Activated CD4-positive, alpha-beta T cell treated with anti-CD3 and anti-CD28 coated beads for 48 hours (primary cell): ENCODE results near the gene FRMD3.
A peak's percentile ranks its signal among the peaks of the same experiment; 100 is the strongest.

Experiments
- DNase-seq: peaks from one replicate; pipeline ENCODE4 v3.0.0-alpha.2; 2020

Gene FRMD3

DNA sequence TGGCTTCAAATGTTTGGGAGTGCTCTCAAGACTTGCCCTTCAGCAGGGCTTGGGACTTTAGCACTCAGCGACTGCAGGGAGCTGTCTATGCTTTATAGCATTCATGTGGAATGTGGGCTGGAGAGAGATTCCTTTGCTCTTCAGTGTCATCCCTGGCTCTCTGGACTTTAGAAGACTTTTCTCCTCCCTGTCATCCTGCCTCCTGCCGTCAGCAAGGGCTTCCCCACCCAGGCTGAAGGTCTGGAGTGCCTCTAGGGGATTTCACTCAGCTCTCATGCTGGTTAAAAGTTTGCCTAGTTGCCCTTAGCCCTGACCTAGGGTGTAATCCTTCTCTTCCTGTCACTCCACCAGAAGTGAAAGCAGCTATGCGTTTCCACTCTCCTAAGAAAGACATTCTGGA is 210.9 kb downstream of the FRMD3 start:
- DNase-seq, result no peak

DNA sequence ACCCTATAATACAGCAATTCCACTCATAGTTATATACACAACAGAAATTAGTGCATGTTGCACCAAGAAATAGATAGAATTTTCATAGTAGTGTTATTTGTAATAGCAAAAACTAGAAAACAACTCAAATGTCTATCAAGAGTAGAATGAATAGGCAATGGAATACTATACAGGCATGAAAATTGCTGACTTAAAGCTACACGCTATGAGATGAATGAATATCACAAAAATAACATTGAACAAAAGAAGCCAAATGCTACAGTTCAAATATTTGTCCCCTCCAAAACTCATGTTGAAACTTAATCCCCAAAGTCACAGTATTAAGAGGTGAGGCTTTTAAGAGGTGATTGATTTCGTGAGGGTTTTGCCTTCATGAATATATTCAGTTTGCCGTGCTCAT is 215.1 kb downstream of the FRMD3 start:
- DNase-seq, result no peak

DNA sequence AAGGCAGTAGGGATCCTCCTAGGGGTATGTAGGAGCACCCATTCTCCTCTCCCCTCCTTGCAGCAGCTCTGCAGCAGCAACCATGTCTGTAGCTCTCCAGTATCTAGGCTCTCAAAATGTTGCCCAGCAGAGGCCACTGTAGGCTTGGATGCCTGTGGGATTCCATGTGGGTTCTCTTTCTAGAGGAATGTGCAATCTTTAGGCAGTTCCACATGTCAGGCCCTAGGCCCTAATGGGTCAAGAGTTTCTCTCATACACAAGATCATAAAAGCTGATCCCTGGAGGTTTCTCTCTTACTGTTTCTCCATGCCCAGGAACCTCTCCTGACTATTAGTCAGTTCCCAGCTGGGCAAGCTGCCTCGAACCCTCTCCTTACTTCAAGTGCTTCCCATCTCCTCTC is 215.8 kb downstream of the FRMD3 start:
- no peak for DNase-seq

DNA sequence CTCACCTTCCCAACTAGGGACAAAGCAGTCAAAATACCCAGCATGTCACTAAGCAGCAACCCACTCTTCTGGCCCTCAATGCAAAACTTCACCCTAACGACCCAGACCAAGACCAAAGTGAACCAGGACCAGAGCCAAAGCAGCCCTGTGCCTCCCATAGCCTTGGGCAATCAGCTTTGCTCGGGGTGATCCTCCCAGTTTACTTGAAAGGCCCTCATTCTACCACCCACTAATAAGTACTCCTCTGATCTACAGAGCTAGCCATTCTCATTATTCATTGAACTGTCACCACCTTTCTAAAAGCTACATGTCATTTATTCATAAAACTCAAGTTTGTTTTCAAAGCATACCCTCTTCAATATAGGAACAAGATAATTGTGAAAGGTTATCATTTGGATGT is 221.0 kb downstream of the FRMD3 start:
- DNase-seq, result no peak

DNA sequence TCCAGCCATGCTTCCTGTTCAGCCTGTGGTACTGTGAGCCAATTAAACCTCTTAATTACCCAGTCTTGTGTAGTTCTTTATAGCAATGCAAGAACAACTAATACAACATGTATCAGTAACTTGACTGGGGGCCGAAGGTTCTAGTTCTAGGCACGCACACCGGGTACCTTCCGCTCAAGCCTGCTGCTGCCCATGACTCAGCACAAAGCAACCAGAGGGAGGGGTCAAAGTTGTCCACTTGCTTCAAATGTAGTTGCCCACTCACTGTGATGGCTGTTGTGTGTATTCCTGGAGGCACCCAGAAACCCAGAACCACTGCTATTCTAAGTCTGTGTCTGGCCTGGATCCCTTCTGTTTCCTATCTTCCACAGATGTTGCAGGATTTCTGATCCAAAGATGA is 222.6 kb downstream of the FRMD3 start:
- DNase-seq, result no peak

DNA sequence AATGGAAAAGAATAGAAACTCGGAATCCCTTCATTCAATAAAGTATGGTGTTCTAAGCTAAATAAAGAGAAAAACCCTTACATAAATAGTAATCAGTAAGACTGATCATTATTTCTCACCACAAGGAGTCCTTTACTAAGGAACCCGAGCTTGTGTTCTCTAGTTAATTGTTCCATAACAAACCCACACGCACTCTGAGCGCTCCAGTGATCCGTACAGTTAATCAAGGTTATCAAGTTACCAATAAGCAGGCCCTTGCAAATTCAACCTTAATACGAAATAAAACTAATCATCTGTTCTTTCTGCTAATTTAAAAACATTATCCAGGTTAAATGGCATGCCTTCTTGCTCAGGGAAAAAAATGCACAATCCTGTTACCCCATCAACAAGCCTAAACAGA is 224.4 kb downstream of the FRMD3 start:
- no peak for DNase-seq

DNA sequence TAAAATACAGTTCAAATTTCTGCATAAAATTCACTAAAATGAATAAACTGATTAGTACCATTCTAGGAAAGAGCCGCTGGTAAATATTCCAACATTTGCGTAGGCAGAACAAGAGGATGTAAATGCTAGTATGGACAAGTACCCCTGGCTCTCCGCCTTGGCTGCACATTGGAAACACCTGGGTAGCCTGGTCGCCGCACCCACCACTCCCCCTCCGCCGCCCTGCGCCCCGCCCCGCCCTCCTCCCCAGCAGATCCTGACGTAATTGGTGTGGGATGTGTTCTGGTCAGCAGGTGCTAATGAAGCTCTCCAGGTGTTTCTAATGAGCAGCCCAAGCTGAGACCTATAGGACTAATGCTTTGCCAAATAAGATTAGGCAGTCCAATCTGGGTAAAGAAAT is 225.7 kb downstream of the FRMD3 start:
- DNase-seq, result no peak

DNA sequence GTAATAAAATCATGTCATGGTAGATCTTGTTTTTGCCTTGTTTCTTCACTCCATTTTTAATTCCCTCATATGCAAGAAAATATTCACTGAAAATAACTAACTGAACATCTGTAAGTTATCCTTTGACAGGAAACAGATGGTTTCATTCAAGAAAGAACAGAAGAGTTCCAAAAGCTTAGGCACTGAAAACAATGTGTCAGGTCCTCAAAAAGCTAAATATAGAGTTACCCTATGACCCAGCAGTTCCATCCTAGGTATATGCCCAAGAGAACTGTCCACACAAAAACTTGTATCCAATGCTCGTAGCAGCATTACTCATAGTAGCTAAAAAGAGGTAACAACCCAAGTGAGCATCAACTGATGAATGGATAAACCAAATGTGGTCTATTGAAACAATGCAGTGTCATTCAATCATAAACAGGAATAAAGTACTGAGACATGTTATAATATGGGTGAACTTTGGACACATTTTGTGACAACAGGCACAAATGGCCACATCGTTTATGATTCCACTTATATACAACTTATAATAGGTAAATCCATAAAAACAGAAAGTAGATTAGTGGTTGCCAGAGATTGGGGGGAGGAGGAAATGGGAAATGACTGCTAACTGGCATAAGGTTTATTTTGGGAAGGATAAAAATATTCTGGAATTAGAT is 231.0 kb downstream of the FRMD3 start:
- DNase-seq, result no peak

DNA sequence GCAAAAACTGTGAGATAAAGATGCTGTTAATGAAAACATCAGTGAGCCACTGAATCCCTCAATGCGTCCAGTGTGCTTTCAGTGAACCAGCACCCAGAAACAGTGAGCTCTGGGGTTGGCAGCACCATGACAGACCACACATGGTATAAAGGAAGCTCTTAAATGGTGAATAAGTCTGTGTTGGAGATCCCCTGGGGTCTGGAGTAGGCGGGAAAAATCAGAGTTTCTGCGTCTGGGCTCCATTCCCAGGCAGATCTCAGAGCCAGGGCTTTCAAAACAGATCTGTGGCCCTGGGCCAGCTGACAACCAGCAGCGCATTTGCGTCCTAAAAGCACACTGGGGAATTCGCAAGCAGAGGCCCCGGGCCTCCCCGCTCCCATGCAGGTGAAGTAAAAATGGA is 233.5 kb downstream of the FRMD3 start:
- DNase-seq, result no peak

DNA sequence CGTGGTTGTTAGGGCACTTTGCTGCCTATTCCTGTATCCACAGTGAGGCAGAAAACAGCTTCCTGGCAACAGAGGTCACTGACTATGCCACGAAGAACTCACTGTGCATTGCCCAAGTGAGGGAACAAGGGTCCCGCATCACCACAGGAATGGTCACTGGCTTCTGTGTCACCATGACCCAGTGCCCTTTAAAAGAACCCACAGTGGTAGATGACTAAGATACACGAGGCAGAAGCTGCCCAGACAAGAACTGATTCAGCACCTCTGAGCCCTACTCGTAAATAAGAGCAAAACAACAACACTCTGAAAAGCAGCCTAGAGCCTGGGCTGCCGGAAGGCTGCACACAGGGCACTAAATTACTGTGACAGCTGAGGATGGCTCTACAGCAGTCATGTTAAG is 238.6 kb downstream of the FRMD3 start:
- DNase-seq, result no peak

DNA sequence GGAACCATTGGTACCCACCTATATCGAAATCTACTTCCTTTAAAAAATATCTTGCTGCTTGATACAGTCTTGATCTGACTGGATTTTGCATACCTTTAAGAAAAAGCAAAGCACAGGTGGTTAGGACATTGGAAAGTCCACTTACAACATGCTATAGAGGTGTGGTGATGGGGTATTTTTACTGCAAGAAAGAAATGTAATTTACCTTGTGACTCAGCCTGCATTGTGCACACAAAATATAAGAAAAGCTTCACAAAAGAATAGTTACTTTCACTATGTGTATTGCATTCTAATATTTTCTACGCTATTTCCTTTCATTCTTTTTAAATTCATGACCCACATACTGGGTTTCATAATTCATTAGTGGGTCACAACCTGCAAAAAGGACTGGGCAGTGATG is 239.1 kb downstream of the FRMD3 start:
- no peak for DNase-seq

DNA sequence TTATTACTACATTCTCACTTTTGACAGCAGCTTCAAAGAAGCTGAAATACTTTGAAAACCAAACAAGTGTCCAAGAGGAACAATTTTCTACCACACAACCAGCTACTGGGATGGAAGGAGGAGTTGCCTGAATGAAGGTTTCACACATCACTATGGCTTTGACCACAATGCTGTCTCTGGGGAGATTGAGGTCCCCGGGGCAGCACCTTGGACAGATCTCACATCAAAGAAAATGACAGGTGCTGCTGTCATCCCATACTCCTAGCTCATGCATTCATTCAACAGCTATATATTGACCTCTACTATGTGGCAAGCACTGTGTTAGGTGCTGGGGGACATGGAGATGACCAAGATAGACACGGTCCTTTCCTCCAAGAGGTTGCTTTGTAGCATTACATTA is 242.1 kb downstream of the FRMD3 start:
- DNase-seq, result peak; percentile 5

DNA sequence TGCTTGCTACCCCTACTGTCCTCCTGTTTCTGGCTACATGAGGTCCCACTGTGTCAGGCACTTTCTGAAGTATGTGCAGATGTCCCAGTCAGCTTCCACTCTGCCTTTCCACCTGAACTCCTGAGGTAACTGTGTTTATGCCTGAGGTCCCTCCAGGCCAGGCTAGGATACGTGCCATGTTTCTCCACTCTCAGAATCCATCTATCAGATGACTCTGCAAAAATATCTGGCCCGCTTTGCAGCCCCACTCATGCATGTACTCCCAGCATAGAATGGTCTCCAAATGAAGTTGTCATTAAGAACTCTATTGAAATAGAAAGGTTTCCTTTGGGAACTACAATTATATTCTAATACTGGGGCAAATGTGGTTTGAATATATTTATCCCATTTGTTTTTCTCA is 243.4 kb downstream of the FRMD3 start:
- DNase-seq, result no peak

DNA sequence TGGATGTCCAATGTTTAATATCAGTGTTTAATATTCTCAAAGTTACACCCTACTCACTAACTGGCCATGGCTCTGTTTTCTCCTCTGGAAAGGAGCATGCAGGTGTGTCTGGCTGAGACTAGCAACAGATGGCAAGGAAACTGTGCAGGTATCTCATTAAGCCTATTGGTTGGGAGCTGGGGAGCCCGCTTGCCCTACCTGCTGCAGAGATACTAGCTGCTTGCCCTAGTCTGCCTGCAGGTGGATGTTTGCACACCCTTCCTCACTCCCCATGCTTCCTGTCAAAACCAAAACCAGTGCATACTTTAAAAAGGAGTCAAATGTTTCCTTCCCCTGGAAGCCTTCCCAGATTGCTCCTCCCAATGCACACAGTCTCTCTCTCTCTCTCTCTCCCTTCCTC is 247.0 kb downstream of the FRMD3 start:
- DNase-seq, result no peak

DNA sequence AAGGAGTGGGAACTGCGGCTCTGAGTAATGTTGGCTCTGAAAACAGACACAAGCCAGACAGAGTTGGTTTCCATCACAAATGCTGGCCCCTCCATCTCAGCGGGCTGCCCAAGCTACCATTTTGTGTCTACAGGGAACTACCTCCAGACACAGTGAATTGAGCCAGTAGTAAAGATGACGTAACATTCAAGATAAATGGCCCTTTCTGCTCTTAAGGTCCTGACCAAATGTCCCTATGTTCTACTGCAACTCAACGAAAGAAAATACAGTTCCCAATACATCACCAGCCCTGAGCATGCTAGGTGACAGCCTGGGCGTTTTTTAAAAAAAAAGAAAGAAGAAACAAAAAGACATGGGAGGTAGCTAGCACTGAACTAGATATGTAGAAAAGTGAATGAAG is 247.5 kb downstream of the FRMD3 start:
- no peak for DNase-seq

DNA sequence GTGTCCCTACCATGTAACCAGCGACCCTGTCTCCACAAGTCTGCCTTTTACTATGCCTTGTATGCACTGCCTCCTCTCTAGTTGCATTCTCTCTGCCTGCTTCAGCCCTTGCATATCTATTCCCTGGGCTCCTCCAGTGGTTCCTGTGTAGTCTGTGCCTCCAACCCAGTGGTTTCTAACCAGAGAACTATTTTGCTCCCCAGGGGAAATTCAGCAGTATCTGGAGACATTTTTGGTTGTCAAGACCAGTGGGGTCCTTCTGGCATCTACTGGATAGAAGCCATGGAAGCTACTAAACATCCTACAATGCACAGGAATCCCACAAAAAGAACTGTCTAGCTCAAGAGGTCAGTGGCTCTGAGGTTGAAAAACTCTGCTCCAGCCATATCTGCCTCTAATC is 251.2 kb downstream of the FRMD3 start:
- no peak for DNase-seq

DNA sequence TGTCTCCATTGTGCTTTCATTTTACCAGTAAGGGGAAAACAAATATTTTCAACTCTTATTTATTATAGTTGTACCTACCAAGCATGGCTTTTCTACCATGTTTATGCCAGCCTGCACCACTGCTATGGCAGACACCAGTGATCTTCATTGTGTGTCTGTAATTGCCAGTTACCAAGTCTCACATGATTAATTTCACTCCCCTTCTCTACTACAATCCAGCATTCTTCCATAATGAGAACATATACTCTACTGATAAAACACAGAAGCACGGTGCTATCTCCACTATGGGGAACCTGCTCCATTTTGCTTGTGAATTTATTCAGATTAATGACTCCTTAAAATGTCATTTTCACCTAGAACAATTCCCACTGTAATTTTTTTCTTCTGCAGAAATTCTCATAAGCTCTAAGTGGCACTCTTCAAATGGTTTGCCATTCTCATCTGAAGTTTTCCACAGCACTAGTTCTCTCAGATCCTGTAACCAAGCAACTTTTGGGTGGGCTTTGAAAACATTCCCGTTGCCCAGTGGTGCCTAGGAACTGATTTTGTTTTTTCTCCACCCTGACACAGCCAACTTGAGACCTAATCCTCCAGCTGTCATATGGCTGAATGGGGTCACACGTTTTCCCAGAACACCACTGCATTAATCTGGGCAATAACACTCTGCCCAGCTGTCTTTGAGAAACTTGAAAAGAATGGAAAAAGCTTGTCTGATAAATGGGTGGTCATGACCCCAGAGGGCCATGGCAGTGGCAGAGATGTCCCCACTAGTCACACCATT is 252.6 kb downstream of the FRMD3 start:
- DNase-seq, result no peak

DNA sequence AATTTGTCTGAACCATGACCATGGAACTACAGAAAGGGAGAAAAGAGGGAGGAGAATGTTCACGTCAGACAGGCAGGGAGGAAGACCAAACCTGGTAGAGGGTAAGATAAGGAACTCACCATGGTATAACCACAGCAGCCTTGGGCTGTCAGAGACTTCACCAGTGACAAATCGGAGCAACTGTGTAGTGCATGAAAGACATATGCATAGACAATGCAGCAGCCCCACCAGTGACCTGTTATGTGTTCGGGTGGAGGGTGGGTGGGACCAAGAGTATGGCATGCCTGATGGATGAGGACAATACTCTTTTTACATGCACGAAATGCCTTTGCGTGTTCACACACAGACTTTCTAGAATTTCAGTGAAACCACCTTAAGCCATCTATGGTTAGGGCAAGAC is 253.5 kb downstream of the FRMD3 start:
- no peak for DNase-seq

DNA sequence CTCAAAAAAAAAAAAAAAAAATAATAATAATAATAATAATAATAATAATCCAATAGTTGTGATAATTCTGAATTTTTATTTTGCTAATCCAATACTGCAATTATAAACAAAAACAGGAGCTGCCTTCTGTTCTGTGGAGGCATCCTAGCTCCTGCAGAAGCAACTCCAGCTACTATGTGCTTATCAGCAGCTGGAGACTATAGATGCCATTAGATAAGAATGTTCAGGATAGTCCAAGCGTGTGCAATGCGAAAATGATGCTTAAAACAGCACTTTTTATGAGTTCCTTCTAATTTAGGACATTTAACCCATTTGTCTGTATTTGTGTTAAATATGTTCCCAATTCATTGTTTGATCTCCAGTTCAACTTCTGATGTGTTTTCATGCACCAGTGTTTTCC is 254.7 kb downstream of the FRMD3 start:
- DNase-seq, result no peak

DNA sequence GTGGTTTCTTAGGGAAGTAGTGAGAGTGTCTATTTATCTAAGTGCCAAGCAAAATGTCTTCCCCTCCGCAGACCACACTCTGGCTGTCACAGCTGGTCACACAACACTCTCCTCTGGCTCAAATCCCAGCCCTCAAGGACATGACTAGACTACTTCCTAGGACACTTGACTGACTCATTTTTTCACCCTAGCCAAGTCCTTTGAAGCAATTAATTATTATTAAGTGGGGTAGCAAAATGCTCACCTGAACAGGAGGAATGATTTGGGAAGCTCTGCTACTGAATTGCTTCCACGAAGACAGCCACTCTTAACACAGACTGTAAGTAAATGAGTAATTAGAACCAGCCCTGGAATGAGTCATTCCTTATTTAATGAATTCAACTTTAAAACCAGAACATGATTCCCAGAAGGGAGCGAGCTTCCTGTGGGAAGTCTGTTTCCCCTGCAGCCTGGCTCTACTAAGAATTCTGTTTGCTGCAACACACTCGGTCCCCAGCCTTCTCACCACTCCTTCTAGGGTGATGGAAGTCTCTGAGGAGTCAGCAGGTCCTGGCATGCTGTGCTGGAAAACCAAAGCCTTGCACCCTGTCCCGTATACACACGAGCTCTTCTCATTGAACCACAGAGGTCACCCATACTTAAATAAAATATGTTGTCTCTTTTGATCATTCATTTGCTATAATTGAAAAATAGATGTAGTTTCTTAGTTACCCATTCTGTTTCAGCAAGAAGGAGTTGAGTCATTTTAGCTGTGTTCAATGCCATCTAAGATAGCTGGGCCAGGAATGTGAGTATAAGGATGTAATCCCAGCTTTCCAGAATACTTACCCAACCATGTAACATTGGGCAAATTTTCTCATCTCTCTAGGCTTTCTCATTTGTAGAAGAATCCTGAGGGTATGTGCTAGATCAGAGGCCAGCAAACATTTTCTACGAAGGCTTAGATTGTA is 256.6 kb downstream of the FRMD3 start:
- no peak for DNase-seq

DNA sequence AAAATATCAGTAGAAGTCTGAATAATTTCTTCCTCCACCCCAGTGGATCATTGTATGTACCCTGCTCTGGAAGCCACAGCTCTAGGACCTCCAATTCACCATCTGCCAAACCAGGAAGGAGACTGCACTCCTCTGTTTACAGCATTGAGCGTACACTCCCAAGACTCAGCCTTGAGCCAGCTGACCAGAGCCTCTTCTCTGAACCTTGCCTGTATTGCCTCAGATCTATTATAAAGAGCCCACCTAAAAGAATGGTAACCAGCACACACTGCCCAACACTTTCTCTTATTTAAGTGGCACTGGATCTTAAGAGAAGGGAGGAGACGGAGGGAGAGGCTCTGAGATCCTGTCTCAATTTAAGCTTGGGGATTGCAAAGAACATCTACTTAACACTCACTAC is 257.4 kb downstream of the FRMD3 start:
- DNase-seq, result no peak

DNA sequence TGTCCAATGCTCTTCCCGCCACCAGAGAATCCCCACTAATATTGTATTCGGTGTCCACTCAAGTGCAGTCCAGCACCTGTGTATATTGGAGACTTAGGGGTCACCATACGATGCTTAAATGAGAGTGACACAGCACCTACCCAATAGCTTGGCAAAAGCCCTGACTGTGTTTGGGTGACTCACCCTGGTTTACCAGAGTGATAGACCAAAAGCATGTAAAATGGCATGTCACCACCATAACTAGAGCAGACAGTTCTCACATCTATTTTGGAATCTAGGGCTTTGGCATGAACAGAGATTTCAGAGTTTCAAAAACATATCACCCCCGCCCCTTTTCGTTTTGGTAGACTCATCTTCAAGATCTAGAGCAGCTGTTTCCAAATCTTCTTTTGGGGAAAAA is 257.9 kb downstream of the FRMD3 start:
- DNase-seq, result no peak

DNA sequence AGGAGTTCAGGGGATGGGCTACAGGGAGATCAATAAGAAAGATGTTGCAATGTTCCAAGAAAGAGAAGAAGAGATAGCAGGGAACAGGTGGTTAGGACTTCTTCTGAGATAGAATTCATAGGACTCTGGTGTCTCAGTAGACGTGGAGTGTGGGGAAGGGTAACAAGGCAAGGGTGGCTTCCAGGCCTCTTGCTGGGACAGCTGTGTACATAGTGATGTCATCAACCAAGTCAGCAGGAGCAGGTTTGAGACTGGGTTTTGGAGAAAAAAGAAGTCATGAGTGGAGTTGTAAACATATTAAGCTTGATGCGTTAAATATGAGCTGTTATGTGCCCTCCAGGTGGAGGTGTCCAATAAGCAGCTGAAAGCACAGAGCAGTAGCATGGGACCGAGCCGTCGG is 263.4 kb downstream of the FRMD3 start:
- no peak for DNase-seq

DNA sequence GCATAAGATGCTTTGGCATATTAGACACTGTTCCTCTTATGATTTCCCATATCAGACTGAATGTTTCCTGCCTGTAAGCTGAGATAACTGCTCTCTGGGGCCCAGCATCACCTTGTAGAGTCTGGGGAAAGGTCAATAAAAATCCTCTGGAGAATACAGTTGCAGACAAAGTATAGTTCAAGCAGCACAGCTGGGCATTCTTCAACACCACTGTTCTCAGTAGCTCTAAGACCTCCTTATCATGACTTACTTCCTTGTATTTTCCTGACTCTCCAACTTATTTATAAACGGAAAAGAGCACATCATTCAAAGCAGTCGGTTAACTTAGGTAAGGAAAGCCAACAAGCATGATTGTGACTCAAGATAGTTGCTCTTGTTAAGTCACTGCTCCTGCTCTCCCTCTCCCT is 266.5 kb downstream of the FRMD3 start:
- DNase-seq, result no peak
